RWPE1 (cell line): ENCODE measurements around the gene CAPN5.

Experiments
- CTCF ChIA-PET: fragments of 350-600 bp; sonication (Branson Sonifier 250); formaldehyde crosslinking; extraction: SDS; loops from one replicate; lab custom pipeline; 2021; lab: Yijun Ruan, JAX
- POLR2A ChIA-PET: fragments of 400-600 bp; formaldehyde crosslinking; extraction: SDS; loops from one replicate; lab custom pipeline; 2020; ENCODE audit warnings: antibody characterized with exemption; ENCODE audit not compliant: low non-redundant PET; lab: Yijun Ruan, JAX
- DNase-seq: peaks from one replicate; pipeline ENCODE4 v3.0.0; 2012; ENCODE audit warnings: low spot score
- H3K27ac ChIP-seq: fragments of 450-650 bp; 2 replicates; pipeline ENCODE4 v1.5.1; 2017
- CTCF ChIP-seq: fragments of 450-650 bp; conservative IDR thresholded peaks from 2 replicates; pipeline ENCODE4 v1.5.1; 2017; ENCODE audit warnings: low read depth, mild to moderate bottlenecking

The CAPN5 gene

GRCh38 chr11:77123591-77123990, 56.8 kb downstream of the CAPN5 start:
- TF ChIP-seq CTCF: no peak
- ChIA-PET CTCF (no interaction called here), POLR2A (no interaction called here)
- H3K27ac ChIP-seq: no peak overlapping the region
- DNase-seq: no peak

GRCh38 chr11:77124041-77124440, 57.3 kb downstream of the CAPN5 start:
- POLR2A ChIA-PET: no interaction called here
- no peak for TF ChIP-seq CTCF
- CTCF ChIA-PET: no interaction called here
- DNase-seq: no peak
- no peak overlapping the region for H3K27ac ChIP-seq

- POLR2A ChIA-PET: no interaction called here
- DNase-seq: no peak
- no peak for TF ChIP-seq CTCF
- no peak overlapping the region for H3K27ac ChIP-seq
- CTCF ChIA-PET: interaction anchor here (0.6 kb wide), 1 partner anchor 510 kb away, joined by 4 read pairs; no protein-coding TSS in a partner anchor
These were observed 57.7 kb downstream of the CAPN5 start for GRCh38 chr11:77124488-77124887.

- DNase-seq: no peak
- CTCF ChIA-PET: no interaction called here
- POLR2A ChIA-PET: no interaction called here
- H3K27ac ChIP-seq: no peak overlapping the region
- TF ChIP-seq CTCF: no peak
These were observed 58.4 kb downstream of the CAPN5 start for GRCh38 chr11:77125191-77125590.

GRCh38 chr11:77125695-77126094, 58.9 kb downstream of the CAPN5 start:
- no peak for DNase-seq
- CTCF ChIA-PET: no interaction called here
- POLR2A ChIA-PET: interaction anchor here (0.6 kb wide), 1 partner anchor 201 kb away, joined by 4 read pairs; no protein-coding TSS in a partner anchor
- no peak for TF ChIP-seq CTCF
- H3K27ac ChIP-seq: no peak overlapping the region

GRCh38 chr11:77126156-77126775, 59.5 kb downstream of the CAPN5 start:
- CTCF ChIA-PET: interaction anchor here (0.7 to 2.6 kb wide), 16 partner anchors 9 to 493 kb away, joined by 3 to 33 read pairs (median 5); no protein-coding TSS in a partner anchor
- no peak overlapping the region for H3K27ac ChIP-seq
- POLR2A ChIA-PET: interaction anchor here (0.6 kb wide), 1 partner anchor 200 kb away, joined by 4 read pairs; no protein-coding TSS in a partner anchor
- no peak for DNase-seq
- TF ChIP-seq CTCF: no peak
